Activated CD8-positive, alpha-beta memory T cell treated with anti-CD3 and anti-CD28 coated beads for 1 hour (primary cell): Measurements from ENCODE around the gene LRRC7.
"Not testable (repeated sequence)": the region's sequence is repeated elsewhere in the genome, so short reads cannot be mapped to it uniquely, and the experiment has no call there.

ENCODE experiments used
- DNase-seq, 2 donors: peaks; one replicate each; pipeline ENCODE4 v3.0.0-alpha.2; 2020; ENCODE audit warnings: low read depth in 1 of 2; ENCODE audit errors: extremely low read depth in 1 of 2

LRRC7 gene

DNA sequence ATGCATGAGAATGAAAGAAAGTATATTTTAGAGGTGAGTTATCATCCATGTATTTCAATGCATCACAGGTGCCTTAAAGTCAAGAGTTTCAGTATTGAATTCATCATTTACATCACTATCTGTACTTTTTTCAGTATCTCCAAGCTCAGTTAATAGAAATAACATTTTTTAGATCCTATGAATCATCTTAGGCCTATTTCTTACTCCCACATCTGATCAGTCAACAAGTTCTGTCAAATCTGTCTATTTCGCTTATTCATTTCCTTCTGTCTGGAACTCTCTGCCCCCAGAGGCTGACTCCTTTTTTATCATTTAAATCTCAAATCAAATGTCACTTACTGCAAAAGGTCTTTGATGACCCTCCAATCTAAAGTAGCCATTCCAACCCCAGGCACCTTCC is 295.2 kb downstream of the LRRC7 start:
- no peak for DNase-seq

DNA sequence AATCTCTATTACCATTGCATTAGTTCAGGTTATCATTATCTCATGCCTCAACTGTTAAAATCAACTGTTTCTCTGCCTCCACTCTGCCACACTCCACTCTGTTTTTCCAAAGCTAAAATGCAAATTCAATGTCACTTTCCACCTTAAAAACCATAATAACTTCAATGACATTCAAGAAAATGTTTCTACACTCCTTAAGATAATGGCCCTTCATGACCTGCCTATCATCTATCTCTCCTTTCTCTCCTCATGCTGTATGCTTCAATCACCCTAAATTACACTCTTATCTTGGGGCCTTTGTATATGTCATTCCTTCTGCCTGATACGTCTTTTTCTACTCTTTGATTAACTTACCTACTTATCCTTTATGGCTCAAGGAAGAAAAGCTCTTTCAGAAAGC is 296.0 kb downstream of the LRRC7 start:
- no peak for DNase-seq

DNA sequence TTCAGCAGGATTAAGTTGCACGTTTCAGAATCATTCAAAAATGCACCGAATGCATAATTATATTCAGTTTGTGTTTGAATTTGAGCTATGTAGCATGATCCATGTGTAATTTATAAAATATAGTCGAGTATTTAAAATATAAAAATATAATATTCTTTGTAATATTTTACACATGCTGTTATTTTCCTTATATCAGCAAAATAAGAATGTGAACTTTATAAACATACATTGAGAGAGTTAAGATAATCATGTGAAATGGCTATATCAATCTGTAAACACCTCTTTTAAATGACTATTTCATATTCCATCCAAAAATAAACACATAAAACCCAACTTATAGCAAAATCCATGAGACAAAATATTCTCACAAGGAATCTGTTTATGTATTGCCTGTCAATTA is 303.7 kb downstream of the LRRC7 start:
- no peak for DNase-seq

DNA sequence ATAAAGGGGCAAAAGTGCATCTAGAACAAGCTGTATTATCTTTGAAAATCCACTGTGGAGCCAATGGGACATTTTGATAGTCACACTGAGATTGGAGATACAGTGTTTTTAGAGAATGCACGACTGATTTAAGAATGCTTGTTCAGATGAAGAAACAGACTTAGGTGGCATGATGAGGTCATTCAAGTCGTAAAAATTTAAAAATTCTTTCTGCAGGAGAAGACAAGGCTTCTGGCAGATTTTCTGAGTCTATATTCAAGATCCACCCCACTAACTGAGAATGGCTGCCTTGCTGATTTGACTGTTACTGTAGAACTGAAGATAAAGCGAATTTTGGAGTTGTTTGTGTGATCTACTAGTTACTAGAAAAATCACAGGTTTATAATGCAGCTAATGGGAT is 310.6 kb downstream of the LRRC7 start:
- no peak for DNase-seq

DNA sequence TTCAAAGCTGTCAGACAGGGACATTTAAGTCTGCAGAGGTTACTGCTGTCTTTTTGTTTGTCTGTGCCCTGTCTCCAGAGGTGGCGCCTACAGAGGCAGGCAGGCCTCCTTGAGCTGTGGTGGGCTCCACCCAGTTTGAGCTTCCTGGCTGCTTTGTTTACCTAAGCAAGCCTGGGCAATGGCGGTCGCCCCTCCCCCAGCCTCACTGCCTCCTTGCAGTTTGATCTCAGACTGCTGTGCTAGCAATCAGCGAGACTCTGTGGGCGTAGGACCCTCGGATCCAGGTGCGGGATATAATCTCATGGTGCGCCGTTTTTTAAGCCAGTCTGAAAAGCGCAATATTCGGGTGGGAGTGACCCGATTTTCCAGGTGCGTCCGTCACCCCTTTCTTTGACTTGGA is 320.3 kb downstream of the LRRC7 start:
- DNase-seq: not testable (repeated sequence)

DNA sequence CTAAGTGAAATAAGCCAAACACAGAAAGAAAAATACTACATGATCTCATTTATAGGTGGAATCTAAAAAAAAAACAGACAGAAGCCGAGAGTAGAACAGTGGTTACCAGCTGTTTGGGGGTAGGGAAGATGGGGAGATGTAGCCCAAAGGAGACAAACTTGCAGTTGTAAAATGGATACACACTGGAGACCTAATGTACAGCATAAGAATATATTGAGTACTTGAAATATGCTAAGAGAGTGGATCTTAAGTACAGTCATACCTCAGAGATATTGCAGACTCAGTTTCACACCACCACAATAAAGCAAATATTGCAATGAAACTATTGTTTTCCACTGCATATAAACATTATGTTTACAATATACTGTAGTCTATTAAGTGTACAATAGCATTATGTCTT is 320.9 kb downstream of the LRRC7 start:
- DNase-seq: no peak

DNA sequence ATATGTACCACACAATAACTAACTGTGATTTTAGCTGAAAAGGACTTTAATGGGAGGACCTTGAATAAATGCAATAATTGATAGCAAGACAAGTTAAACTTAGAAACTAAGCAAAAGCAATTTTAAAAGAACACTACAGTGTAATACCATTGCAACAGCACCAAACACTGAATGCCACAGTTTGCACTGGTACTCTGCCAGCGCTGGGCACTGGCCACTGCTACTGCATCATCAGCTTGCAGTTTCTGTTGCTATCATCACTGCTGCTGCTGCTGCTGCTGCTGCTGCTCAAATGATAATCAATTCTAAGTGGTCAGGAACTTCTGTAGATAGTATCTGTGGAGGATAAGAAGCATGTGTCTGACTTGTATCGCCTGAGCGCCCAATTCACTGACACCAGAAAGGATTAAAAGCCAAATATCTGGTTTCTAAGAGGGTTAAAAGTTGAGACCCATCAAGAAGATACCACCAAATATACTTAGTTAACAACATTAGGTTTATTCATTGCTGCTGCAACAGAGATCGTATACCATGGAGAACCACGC is 330.8 kb downstream of the LRRC7 start:
- DNase-seq: no peak

DNA sequence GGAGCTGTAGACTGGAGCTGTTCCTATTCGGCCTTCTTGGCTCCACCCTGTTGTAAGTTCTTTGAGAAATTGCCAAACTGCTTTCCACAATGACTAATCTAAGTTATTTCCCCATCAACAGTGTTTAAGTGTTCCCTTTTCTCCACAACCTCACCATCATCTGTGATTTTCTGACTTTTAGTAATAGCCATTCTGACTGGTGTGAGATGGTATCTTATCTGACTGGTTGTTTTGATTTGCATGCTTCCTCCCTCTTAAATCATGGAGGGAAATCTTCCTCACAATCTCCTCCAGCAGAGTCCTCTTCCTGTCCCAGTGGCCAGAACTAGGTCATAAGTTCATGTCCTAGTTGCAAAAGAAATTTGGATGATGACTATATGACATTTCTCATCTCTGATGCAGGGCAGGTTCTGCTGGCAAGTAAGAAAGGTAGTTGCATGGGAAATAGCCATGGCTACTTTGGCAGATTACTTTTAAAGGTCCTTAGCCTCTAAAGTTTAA is 343.6 kb downstream of the LRRC7 start:
- DNase-seq: no peak

DNA sequence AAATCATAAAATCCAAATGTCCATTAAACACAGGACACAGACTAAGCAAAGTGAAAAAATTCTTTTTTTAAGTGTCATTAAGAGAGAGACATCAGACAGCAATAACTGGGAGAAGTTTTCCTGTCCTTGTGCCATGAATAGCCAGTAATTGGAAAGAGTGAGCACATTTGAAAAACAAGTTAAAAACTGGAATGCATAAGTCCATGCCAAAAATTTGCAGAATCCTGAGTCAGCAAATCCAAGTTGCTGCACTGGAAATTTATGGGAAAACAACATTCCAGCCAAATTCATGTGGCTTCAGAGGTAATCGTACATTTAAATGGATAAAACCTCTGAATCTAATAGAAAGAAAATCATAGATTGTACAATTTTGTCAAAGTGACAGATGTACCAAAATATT is 346.3 kb downstream of the LRRC7 start:
- no peak for DNase-seq

DNA sequence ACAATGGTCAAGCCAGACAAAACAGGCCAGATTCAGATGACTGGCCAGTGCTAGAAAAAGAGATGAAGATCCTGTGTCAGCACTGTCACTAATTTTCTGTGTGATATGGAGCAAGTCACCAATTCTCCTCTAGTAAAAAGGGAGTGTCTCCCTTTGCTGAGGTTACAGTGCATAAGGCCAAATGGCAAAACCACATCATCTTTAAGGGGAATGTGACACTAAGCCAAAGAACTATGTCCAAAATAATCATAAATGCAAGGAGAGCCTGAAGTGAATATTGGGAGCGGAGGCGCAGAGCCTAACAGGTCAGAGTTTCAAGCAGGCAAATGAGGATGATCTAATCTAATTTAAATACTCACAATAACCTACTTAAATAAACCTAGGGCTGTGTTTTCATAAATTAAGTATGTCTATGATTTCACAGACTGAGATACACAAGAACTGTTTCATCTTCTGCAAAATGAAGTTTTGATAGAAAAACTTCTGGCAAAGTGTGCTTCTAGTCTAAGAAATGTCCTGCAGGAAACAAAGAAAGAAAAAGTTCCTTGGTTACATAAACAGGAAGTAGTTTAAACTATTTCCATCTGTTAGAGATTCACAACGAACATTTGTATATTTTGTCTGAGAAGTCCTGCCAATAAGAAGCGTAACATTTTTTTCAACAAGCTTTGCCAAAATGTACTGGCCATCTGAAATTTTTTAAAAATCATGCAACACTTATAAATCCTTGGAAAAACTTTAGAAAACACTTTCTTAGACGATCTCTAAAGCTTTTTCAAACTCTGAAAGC is 347.4 kb downstream of the LRRC7 start:
- no peak for DNase-seq

DNA sequence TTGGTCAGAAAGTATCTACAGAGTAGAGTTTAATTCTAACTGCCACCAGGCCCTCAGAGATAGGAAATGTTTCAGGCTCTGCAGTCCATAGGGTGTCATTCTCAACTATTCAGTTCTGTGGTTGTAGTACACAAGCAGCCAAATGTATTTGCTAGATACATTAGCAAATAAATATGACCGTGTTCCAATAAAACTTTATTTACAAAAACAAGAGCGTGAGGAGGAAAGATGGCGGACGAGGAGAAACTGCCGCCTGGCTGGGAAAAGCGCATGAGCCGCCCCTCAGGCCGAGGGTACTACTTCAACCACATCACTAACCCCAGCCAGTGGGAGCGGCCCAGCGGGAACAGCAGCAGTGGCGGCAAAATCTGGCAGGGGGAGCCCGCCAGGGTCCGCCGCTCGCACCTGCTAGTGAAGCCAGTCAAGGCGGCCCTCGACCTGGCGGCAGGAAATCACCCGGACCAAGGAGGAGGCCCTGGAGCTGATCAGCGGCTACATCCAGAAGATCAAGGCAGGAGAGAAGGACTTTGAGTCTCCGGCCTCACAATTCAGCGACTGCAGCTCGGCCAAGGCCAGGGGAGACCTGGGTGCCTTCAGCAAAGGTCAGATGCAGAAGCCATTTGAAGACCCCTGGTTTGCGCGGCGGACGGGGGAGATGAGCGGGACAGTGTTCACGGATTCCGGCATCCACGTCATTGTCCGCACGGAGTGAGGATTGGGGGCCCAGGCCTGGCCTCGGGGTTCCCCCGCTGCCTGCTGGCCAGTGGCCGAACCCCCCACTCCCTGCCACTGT is 351.6 kb downstream of the LRRC7 start:
- no peak for DNase-seq

DNA sequence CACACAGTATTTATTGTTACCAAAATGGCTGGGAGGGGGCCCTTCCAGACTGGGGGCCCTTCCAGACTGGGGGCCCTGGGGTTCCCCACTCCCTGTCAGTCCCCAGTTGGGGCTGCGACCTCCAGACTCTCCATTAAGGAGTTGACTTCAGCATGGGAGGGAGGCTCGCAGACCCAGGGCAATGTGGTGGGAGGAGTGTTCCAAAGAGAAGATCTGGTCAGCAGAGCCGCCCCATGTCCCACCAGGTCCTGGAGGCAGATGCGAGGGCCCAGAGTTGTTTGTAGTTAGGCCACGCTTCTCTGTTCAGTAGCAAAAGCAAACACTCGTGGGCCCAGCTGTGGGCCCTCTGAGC is 352.2 kb downstream of the LRRC7 start:
- no peak for DNase-seq

DNA sequence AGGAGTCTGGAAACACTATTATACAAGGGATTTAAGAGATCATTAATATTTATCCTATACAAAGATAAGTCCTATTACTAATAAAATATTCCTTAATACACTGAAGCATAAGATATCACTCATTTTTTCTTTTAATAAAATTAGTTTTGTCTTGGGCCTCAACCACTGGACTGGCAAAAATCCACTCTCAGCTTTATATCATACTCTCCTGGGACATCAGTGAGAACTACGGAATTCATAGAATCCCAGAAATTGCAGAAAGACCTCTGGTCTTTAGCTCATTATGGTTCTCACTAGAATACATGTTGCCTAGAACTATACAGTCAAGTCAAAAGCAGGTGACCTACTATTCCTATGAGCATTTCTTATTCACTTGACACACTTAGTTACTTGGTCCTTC is 352.7 kb downstream of the LRRC7 start:
- no peak for DNase-seq

DNA sequence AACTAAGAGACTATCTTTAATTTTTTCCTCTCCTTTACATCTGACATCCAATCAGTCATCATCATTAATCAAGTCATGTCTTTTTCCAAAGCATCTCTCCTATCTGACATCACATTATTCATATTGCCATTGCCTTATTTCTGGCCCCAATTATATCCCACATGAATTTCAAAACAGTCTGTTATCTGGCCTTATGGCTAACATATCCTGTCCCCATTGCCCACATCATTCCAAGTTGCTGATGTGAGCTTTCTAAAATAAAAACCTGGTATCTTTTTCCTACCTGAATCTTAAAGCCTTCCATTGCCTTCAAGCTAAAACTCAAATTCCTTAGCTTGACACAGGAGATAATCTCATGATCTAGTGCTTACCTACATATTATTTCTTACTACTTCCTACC is 353.8 kb downstream of the LRRC7 start:
- DNase-seq: no peak

DNA sequence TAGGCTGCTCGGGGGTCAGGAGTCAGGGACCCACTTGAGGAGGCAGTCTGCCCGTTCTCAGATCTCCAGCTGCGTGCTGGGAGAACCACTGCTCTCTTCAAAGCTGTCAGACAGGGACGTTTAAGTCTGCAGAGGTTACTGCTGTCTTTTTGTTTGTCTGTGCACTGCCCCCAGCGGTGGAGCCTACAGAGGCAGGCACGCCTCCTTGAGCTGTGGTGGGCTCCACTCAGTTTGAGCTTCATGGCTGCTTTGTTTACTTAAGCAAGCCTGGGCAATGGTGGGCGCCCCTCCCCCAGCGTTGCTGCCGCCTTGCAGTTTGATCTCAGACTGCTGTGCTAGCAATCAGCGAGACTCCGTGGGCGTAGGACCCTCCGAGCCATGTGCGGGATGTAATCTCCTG is 360.5 kb downstream of the LRRC7 start:
- DNase-seq: not testable (repeated sequence)

DNA sequence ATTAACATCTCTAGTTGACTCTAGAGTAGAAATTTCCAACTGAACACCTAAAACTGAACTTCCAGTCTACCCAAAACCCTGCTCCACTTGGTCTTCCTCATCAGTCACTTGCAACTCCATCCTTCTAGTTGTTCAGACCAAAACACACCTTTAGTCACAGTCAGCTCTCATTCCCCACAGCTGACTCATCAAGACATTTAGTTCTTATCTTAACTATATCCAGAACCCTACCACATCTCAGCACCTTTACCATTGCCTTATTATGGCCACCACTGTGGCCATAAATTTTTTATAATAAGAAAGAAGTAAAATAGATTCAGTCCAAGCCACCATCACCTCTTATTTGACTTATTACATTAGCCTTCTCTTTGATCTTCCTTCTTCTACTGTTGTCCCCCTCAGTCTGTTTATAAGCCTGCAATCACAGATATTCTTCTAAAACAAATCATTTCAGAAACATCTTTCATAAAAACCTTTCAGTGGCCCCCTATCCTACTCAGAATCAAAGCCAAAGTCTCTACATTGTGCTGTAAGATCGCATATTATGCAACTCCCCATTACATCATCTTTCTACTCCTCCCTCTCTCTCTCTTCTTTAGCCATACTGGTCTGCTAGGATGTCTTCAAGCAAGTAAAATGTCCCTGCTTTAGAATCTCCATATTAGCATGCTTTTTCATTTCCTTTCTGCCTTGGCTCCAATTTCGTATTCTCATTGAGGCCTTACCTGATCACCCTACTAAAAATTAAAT is 361.8 kb downstream of the LRRC7 start:
- DNase-seq: no peak

DNA sequence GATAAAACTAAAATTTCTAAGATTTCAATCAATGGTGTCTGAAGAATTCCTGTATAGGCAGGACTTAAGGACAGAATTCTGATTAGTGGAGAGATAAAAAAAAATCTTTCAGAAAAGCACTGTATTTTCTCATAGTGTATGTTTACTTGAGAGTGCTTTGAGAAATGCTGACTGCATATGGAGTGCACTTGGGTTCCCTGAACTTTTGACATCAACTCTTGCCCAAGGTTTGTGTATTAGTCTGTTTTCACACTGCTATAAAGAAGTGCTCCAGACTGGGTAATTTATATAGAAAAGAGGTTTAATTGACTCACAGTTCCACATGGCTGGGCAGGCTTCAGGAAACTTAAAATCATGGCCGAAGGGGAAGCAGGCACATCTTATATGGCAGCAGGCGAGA is 362.7 kb downstream of the LRRC7 start:
- DNase-seq: no peak

DNA sequence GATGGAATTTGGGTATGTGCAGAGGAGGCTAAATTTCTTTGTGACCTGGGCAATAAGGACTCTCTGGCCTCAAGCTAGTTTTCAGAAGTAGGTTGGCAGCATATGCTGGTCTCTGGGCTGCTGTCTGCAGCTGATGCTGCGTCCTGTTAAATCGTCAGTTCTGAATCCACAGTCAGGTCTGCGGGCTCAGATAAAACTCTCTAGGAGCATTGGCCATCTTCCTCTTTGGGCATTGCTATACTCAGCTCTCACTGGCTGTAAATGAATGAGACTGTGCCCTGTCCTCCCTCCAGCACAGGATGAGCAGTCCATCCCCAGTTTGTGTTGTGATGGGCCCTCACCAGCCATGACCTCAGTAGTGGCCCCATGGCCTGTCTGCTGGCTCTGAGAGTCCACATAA is 365.0 kb downstream of the LRRC7 start:
- DNase-seq: no peak

DNA sequence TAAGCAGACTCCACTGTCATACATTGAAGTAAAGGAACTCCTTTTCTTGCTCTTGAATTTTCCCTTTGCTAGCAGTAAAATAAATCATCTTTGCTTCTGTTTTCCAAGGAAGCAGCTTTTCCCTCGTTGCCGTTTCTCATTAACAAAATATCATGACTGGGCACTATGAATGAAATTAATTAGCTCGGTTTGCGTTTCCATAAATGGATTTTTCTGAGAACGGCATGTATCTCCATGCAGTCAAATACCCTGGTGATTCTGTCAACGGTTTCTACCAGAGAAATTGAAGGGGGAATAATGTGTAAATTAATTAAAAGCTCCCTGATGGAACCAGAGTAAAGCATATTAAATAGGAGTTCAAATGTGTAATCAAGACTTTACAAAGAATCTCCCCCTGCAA is 372.5 kb downstream of the LRRC7 start:
- no peak for DNase-seq

DNA sequence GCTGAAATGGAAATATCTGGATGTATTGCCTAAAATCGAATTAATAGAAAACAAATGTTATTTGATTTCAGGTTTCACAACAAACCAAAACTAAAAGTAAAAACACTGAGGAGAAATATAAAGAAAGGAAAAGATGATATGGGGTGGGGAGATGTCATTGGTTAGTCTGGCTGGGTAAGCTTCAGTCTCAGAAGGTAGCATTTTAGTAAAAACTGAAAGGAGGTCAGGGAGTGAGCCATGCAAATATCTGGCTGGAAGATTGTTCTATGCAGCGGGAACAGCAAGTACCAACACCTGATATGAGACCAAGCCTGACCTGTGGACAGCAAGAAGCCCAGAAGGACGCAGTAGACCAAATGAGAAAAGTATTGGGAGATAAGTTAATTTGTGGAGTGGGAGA is 373.1 kb downstream of the LRRC7 start:
- no peak for DNase-seq

DNA sequence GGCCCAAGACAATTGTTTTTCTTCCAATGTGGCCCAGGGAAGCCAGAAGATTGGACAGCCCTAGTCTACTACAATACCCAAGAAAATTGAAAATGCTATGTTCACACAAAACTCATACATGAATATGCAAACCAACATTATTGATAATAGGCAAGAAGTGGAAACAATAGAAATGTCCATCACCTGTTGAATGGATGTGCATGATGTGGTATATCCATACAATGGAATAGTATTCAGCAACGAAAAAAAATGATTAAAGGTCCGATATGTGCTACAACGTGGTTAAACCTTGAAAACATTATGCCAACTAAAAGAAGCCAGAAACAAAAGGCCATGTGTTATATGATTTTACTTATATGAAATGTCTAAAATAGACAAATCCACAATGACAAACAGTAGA is 375.3 kb downstream of the LRRC7 start:
- no peak for DNase-seq
